Erythroblast (primary cell): ENCODE measurements around the gene RFTN2.
"Not testable (repeated sequence)": the region's sequence is repeated elsewhere in the genome, so short reads cannot be mapped to it uniquely, and the experiment has no call there.

Experiments used
- DNase-seq, 2 experiments: peaks; one replicate each; lab custom pipeline; 2025; lab: John Stamatoyannopoulos, UW
- GATA1 ChIP-seq: IDR thresholded peaks from 2 replicates; pipeline ENCODE4 v1.6.1; 2011; ENCODE audit warnings: low read depth, mild to moderate bottlenecking, control low read depth, low read length, moderate library complexity
- POLR2A ChIP-seq: IDR thresholded peaks from 2 replicates; pipeline ENCODE4 v1.6.1; 2011; ENCODE audit warnings: mild to moderate bottlenecking, low read length

The RFTN2 gene

GRCh38 chr2:197571627-197572271 lies 103.6 kb downstream of the RFTN2 start:
- no peak for DNase-seq
- no peak for TF ChIP-seq POLR2A
- no peak for TF ChIP-seq GATA1

GRCh38 chr2:197560146-197560665 lies 115.2 kb downstream of the RFTN2 start:
- no peak for DNase-seq
- TF ChIP-seq GATA1 (no peak), POLR2A (no peak)

GRCh38 chr2:197559681-197560080 lies 115.7 kb downstream of the RFTN2 start:
- TF ChIP-seq POLR2A (no peak), GATA1 (no peak)
- no peak for DNase-seq

- no peak for TF ChIP-seq POLR2A
- TF ChIP-seq GATA1 = no peak
- DNase-seq = no peak
Measured at GRCh38 chr2:197558393-197558792, 117.0 kb downstream of the RFTN2 start.

- DNase-seq = no peak
- no peak for TF ChIP-seq POLR2A
- TF ChIP-seq GATA1 = no peak
Measured at GRCh38 chr2:197556456-197556855, 118.9 kb downstream of the RFTN2 start.

GRCh38 chr2:197555467-197555866 lies 119.9 kb downstream of the RFTN2 start:
- TF ChIP-seq GATA1 (no peak), POLR2A (no peak)
- no peak for DNase-seq

GRCh38 chr2:197551260-197551659 lies 124.1 kb downstream of the RFTN2 start:
- DNase-seq = not testable (repeated sequence)

GRCh38 chr2:197548582-197548981 lies 126.8 kb downstream of the RFTN2 start:
- TF ChIP-seq POLR2A (no peak), GATA1 (no peak)

GRCh38 chr2:197547163-197547900 lies 128.1 kb downstream of the RFTN2 start:
- TF ChIP-seq GATA1 = no peak

More at GRCh38 chr2:197548582-197548981, 126.8 kb downstream of the RFTN2 start:
- no peak for DNase-seq

GRCh38 chr2:197543206-197543605 lies 132.2 kb downstream of the RFTN2 start:
- TF ChIP-seq GATA1 (no peak), POLR2A (no peak)
- DNase-seq = no peak

More at GRCh38 chr2:197547163-197547900, 128.1 kb downstream of the RFTN2 start:
- DNase-seq = no peak

- DNase-seq = no peak
- no peak for TF ChIP-seq POLR2A
- TF ChIP-seq GATA1 = no peak
Measured at GRCh38 chr2:197539734-197540133, 135.7 kb downstream of the RFTN2 start.

- TF ChIP-seq POLR2A (no peak), GATA1 (no peak)
- no peak for DNase-seq
Measured at GRCh38 chr2:197538412-197538811, 137.0 kb downstream of the RFTN2 start.
